ENCODE measurements around the gene FBN3.
"Not testable (repeated sequence)": the region's sequence is repeated elsewhere in the genome, so short reads cannot be mapped to it uniquely, and the experiment has no call there.

The FBN3 gene

DNA sequence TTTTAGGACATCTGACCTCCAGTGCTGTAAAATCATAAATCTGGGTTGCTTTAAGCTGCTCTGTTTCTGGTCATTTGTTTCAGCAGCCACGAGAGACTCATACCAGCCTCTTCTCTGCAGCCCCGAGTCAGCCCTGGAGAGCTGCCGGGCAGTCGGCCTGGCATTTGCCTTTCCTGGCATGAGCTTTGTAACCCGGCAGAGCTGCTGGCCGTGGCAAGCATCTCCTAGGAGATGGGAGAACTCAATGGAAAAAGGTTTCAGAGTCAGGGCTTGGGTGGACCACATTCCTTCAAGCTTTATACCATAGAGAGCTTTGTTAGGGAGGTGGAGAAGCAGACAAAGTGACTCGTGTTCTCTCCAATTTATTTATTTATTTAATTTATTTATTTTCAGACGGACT is 118.4 kb downstream of the FBN3 start:
- no peaks in the 10 kb centered on the region for H3K9me2 ChIP-seq (ENCODE audit: low read depth, low read length)
- no peak overlapping the region for H2AFZ ChIP-seq (ENCODE audit: low read length)
- no peaks in the 10 kb centered on the region for H3K79me2 ChIP-seq (ENCODE audit: insufficient read depth, low read length)
- no peaks in the 10 kb centered on the region for H3K9me3 ChIP-seq (ENCODE audit: low read length)
- H3K4me2 ChIP-seq (ENCODE audit: low read length): no peak overlapping the region
- no peaks in the 10 kb centered on the region for H3F3A ChIP-seq (ENCODE audit: insufficient read depth, low read length)
- H3K27ac ChIP-seq (ENCODE audit: low read depth, low read length, poor library complexity, severe bottlenecking): no peak overlapping the region
- H3K4me1 ChIP-seq (ENCODE audit: insufficient read depth, low read length, severe bottlenecking): no peaks in the 10 kb centered on the region
- H3K4me3 ChIP-seq (ENCODE audit: low read depth, low read length, poor library complexity, severe bottlenecking): no peak overlapping the region
- TF ChIP-seq, protein P1, sequence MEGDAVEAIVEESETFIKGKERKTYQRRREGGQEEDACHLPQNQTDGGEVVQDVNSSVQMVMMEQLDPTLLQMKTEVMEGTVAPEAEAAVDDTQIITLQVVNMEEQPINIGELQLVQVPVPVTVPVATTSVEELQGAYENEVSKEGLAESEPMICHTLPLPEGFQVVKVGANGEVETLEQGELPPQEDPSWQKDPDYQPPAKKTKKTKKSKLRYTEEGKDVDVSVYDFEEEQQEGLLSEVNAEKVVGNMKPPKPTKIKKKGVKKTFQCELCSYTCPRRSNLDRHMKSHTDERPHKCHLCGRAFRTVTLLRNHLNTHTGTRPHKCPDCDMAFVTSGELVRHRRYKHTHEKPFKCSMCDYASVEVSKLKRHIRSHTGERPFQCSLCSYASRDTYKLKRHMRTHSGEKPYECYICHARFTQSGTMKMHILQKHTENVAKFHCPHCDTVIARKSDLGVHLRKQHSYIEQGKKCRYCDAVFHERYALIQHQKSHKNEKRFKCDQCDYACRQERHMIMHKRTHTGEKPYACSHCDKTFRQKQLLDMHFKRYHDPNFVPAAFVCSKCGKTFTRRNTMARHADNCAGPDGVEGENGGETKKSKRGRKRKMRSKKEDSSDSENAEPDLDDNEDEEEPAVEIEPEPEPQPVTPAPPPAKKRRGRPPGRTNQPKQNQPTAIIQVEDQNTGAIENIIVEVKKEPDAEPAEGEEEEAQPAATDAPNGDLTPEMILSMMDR (IDR thresholded peaks at IDR 0.05; ENCODE audit: low read length): no peak
- TF ChIP-seq EZH2 (IDR thresholded peaks at IDR 0.05; ENCODE audit: borderline replicate concordance, low read length): no peak
- H3K9ac ChIP-seq (ENCODE audit: low read length): no peak overlapping the region
- H3K27me3 ChIP-seq (ENCODE audit: insufficient read depth, low read length): no peaks in the 10 kb centered on the region
- H3K36me3 ChIP-seq (ENCODE audit: insufficient read depth, low read length): no peaks in the 10 kb centered on the region
- H4K20me1 ChIP-seq (ENCODE audit: insufficient read depth, low read length): no peaks in the 10 kb centered on the region

DNA sequence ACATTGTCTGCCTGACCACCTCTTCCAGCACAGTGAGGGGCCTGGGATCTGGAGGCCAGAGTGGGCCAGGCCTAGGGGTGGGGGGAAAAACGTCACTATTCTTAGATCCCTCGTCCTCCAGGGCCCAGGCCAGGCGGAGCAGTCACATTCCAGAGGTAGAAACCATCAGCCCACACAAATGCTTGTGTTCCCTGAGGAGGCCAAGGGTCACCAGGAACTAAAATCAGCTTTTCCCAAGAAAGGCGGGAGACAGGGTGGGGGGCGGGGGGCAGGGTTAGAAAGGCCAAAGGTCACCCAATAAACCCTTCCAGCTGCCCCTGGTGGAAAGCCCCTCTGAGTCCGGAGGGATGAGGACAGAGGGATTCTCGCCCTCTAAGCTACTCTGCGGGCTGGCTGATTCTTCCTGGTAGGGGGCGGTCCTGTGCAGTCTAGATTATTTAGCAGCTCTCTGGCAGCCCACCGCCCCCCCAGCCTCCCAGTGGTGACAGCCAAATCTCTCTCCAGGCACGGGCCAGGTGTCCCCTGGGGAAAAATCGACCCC is 120.4 kb downstream of the FBN3 start:
- H3K9me3 ChIP-seq (ENCODE audit: low read length): no peaks in the 10 kb centered on the region
- H3K27ac ChIP-seq (ENCODE audit: low read depth, low read length, poor library complexity, severe bottlenecking): no peak overlapping the region
- H3K4me2 ChIP-seq (ENCODE audit: low read length): no peak overlapping the region
- TF ChIP-seq EZH2 (IDR thresholded peaks at IDR 0.05; ENCODE audit: borderline replicate concordance, low read length): no peak
- TF ChIP-seq, protein P1 (IDR thresholded peaks at IDR 0.05; ENCODE audit: low read length): no peak
- H3K9ac ChIP-seq (ENCODE audit: low read length): no peak overlapping the region
- H2AFZ ChIP-seq (ENCODE audit: low read length): no peak overlapping the region
- no peaks in the 10 kb centered on the region for H3F3A ChIP-seq (ENCODE audit: insufficient read depth, low read length)
- no peaks in the 10 kb centered on the region for H4K20me1 ChIP-seq (ENCODE audit: insufficient read depth, low read length)
- no peaks in the 10 kb centered on the region for H3K36me3 ChIP-seq (ENCODE audit: insufficient read depth, low read length)
- H3K9me2 ChIP-seq (ENCODE audit: low read depth, low read length): no peaks in the 10 kb centered on the region
- no peaks in the 10 kb centered on the region for H3K4me1 ChIP-seq (ENCODE audit: insufficient read depth, low read length, severe bottlenecking)
- H3K27me3 ChIP-seq (ENCODE audit: insufficient read depth, low read length): no peaks in the 10 kb centered on the region
- no peak overlapping the region for H3K4me3 ChIP-seq (ENCODE audit: low read depth, low read length, poor library complexity, severe bottlenecking)
- H3K79me2 ChIP-seq (ENCODE audit: insufficient read depth, low read length): no peaks in the 10 kb centered on the region

DNA sequence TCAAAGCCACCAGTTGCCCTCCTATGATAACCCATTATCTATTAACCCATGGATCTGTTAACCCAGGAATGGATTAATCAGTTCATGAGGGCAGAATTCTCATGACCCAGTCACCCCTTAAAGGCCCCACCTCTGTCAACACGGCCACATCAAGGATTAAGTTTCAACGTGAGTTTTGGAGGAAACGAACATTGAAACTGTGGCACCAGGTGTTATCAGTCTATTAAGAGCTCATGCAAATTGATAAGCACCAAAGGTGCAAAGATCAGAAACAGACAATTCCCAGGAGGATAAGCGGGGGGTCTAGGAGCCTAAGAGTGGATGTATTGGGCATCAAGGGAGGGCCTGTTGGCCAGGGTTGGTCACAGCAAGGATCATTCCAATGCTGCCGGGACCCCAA is 124.1 kb downstream of the FBN3 start:
- H4K20me1 ChIP-seq (ENCODE audit: insufficient read depth, low read length): no peaks in the 10 kb centered on the region
- H3K9me3 ChIP-seq (ENCODE audit: low read length): no peaks in the 10 kb centered on the region
- H3K27ac ChIP-seq (ENCODE audit: low read depth, low read length, poor library complexity, severe bottlenecking): no peak overlapping the region
- H3K9ac ChIP-seq (ENCODE audit: low read length): no peak overlapping the region
- H3K4me1 ChIP-seq (ENCODE audit: insufficient read depth, low read length, severe bottlenecking): no peaks in the 10 kb centered on the region
- TF ChIP-seq, protein P1 (IDR thresholded peaks at IDR 0.05; ENCODE audit: low read length): no peak
- no peak for TF ChIP-seq EZH2 (IDR thresholded peaks at IDR 0.05; ENCODE audit: borderline replicate concordance, low read length)
- no peak overlapping the region for H2AFZ ChIP-seq (ENCODE audit: low read length)
- no peaks in the 10 kb centered on the region for H3K9me2 ChIP-seq (ENCODE audit: low read depth, low read length)
- no peak overlapping the region for H3K4me3 ChIP-seq (ENCODE audit: low read depth, low read length, poor library complexity, severe bottlenecking)
- H3F3A ChIP-seq (ENCODE audit: insufficient read depth, low read length): no peaks in the 10 kb centered on the region
- no peaks in the 10 kb centered on the region for H3K36me3 ChIP-seq (ENCODE audit: insufficient read depth, low read length)
- no peaks in the 10 kb centered on the region for H3K79me2 ChIP-seq (ENCODE audit: insufficient read depth, low read length)
- no peaks in the 10 kb centered on the region for H3K27me3 ChIP-seq (ENCODE audit: insufficient read depth, low read length)
- H3K4me2 ChIP-seq (ENCODE audit: low read length): no peak overlapping the region

DNA sequence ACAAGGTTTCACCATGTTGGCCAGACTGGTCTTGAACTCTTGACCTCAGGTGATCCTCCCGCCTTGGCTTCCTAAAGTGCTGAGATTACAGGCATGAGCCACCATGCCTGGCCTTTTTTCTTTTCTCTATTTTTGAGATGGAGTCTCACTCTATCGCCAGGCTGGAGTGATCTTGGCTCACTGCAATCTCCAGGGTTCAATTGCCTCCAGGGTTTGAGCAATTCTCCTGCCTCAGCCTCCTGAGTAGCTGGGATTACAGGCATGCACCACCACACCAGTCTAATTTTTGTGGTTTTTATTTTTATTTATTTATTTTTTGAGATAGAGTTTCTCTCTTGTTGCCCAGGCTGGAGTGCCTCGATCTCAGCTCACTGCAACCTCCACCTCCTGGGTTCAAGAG is 125.1 kb downstream of the FBN3 start:
- not testable (repeated sequence) for H3K4me2 ChIP-seq (ENCODE audit: low read length); H3F3A ChIP-seq (ENCODE audit: insufficient read depth, low read length); H4K20me1 ChIP-seq (ENCODE audit: insufficient read depth, low read length)

More for the DNA sequence above, 125.1 kb downstream of the FBN3 start:
- H3K36me3 ChIP-seq (ENCODE audit: insufficient read depth, low read length); H3K4me1 ChIP-seq (ENCODE audit: insufficient read depth, low read length, severe bottlenecking); H2AFZ ChIP-seq (ENCODE audit: low read length); H3K27me3 ChIP-seq (ENCODE audit: insufficient read depth, low read length); H3K4me3 ChIP-seq (ENCODE audit: low read depth, low read length, poor library complexity, severe bottlenecking); H3K9me3 ChIP-seq (ENCODE audit: low read length); H3K79me2 ChIP-seq (ENCODE audit: insufficient read depth, low read length); H3K27ac ChIP-seq (ENCODE audit: low read depth, low read length, poor library complexity, severe bottlenecking); H3K9me2 ChIP-seq (ENCODE audit: low read depth, low read length); H3K9ac ChIP-seq (ENCODE audit: low read length): not testable (repeated sequence)

Measured in OCI-LY1 (cell line).